HG02981 (cell line): Measurements from ENCODE around the gene CNGA3.

Experiments used
- ATAC-seq: cut with Tn5 transposase; IDR thresholded peaks from one replicate; pipeline ENCODE4 v1.9.1; 2021; ENCODE audit warnings: mild to moderate bottlenecking, moderate library complexity; ENCODE audit not compliant: unreplicated experiment

CNGA3 gene

GRCh38 chr2:98324181-98324580, 22.1 kb upstream of the CNGA3 start:
- ATAC-seq: no peak

- ATAC-seq: no peak
Observed at GRCh38 chr2:98327776-98328175, 18.5 kb upstream of the CNGA3 start.

- no peak for ATAC-seq
Observed at GRCh38 chr2:98329549-98329948, 16.7 kb upstream of the CNGA3 start.

GRCh38 chr2:98332989-98333388, 13.3 kb upstream of the CNGA3 start:
- ATAC-seq: no peak

GRCh38 chr2:98333922-98334321, 12.3 kb upstream of the CNGA3 start:
- ATAC-seq: no peak

- no peak for ATAC-seq
Observed at GRCh38 chr2:98334439-98335078, 11.7 kb upstream of the CNGA3 start.

- no peak for ATAC-seq
Observed at GRCh38 chr2:98335271-98335670, 11.0 kb upstream of the CNGA3 start.

GRCh38 chr2:98341241-98341640, 5.0 kb upstream of the CNGA3 start:
- ATAC-seq: no peak

- ATAC-seq: no peak
Observed at GRCh38 chr2:98343285-98343684, 3.0 kb upstream of the CNGA3 start.

- no peak for ATAC-seq
Observed at GRCh38 chr2:98347298-98348065, 1.2 kb downstream of the CNGA3 start.

- ATAC-seq: no peak
Observed at GRCh38 chr2:98348066-98348561, 1.9 kb downstream of the CNGA3 start.

- no peak for ATAC-seq
Observed at GRCh38 chr2:98350411-98350810, 4.2 kb downstream of the CNGA3 start.

GRCh38 chr2:98355881-98356280, 9.6 kb downstream of the CNGA3 start:
- no peak for ATAC-seq

GRCh38 chr2:98356729-98357128, 10.5 kb downstream of the CNGA3 start:
- ATAC-seq: no peak

GRCh38 chr2:98357849-98358248, 11.6 kb downstream of the CNGA3 start:
- ATAC-seq: no peak

- ATAC-seq: no peak
Observed at GRCh38 chr2:98359986-98360385, 13.7 kb downstream of the CNGA3 start.

- ATAC-seq: no peak
Observed at GRCh38 chr2:98367721-98368120, 21.5 kb downstream of the CNGA3 start.

- no peak for ATAC-seq
Observed at GRCh38 chr2:98369710-98370239, 23.5 kb downstream of the CNGA3 start.

- ATAC-seq: no peak
Observed at GRCh38 chr2:98372121-98372520, 25.9 kb downstream of the CNGA3 start.

GRCh38 chr2:98372579-98372978, 26.3 kb downstream of the CNGA3 start:
- no peak for ATAC-seq

- no peak for ATAC-seq
Observed at GRCh38 chr2:98374286-98374685, 28.0 kb downstream of the CNGA3 start.

- no peak for ATAC-seq
Observed at GRCh38 chr2:98374958-98375570, 28.8 kb downstream of the CNGA3 start.
